Measurements from ENCODE around the gene TSPAN4.

- TF ChIP-seq POLR2A (IDR thresholded peaks at IDR 0.05) = no peak
- no peak for TF ChIP-seq CTCF (IDR thresholded peaks at IDR 0.05)
Measured at GRCh38 chr11:862081-862661, 19.5 kb downstream of the TSPAN4 start.

Data from heart left ventricle (tissue), 13 donors.